GM21737 (cell line): ENCODE data around the gene SLC22A3.
"Not testable (repeated sequence)": the region's sequence is repeated elsewhere in the genome, so short reads cannot be mapped to it uniquely, and the experiment has no call there.

ENCODE experiments used
- ATAC-seq: cut with Tn5 transposase; IDR thresholded peaks from one replicate; pipeline ENCODE4 v1.9.1; 2021; ENCODE audit warnings: mild to moderate bottlenecking, moderate library complexity; ENCODE audit not compliant: unreplicated experiment

The SLC22A3 gene

DNA sequence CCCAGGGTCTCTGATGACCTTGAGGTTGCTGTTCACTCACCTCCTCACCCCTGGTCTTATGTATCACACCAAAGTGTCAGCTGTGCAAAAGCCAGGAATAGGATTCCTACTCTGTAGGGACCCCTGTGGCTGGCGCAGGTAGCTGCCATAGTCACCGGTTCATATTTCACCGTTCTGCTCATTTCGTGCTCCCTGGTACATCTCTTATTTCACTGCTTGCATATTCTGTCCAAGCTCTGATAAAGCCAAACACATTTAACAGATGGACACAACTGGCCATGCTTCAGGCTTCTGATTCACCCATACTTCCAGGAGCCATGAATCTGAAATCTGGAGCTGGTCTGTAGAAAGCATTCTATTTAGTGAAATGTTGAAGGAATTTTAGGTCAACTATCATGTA lies 20.5 kb downstream of the SLC22A3 start:
- ATAC-seq = no peak

GRCh38 chr6:160373601-160374000 lies 25.4 kb downstream of the SLC22A3 start:
- ATAC-seq = not testable (repeated sequence)

DNA sequence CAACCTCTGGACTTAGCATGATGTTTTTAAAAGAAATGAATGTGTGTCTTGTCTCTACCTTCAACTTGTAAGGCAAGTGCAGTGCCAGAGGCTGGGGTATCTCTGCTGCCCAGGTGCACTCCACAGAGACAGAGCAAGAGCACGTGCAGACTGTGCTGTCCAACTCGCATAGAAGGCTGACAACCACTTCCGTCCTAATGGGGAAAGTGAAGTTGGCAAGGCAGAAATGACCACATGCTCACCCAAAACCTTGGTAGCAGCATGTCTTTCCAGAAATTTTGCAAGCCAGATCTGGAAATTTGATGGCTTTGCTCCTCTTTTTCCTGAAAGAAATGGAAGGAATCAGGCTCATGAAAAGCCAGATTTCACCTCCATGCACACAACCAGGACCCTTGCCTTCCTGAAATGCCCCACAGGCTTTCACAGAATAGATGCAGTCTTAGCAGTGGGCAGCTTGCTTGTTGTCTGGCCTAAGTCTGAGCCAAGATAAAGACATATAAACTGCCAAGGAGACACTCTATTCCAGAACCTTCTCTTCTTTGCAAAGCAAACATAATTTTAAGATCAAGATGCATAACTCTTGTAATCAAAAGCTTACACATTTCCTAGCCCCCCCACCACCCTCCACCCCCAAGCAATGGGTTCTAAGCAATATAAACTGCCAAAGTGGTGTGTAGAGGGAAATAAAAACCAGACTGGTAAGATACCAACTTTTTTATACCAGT lies 26.8 kb downstream of the SLC22A3 start:
- ATAC-seq = no peak

DNA sequence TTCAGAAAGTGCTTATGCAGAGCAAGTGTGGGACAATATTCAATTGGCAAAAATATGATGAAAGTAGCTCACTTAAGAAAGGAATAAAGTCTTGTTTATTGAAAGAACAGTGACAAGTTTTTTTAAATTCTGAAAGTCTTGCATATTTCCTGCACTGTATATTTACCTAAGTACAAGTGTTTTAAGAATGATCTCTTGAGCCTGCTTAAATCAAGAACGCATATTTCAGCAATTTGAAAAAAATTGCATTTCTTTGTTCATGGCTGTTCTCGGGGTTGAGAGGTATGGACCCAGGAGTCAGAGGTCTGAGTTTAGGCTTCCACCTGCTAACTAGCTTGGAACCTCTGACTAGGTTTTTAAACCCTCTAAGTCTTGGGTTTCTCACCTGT lies 27.4 kb downstream of the SLC22A3 start:
- ATAC-seq = no peak

- ATAC-seq = no peak
Observed at GRCh38 chr6:160376445-160376844, 28.3 kb downstream of the SLC22A3 start.

- no peak for ATAC-seq
Observed at GRCh38 chr6:160378218-160378617, 30.0 kb downstream of the SLC22A3 start.

GRCh38 chr6:160378882-160379281 lies 30.7 kb downstream of the SLC22A3 start:
- no peak for ATAC-seq

GRCh38 chr6:160379466-160379865 lies 31.3 kb downstream of the SLC22A3 start:
- no peak for ATAC-seq

GRCh38 chr6:160382946-160383345 lies 34.8 kb downstream of the SLC22A3 start:
- ATAC-seq = no peak

GRCh38 chr6:160386869-160387530 lies 38.8 kb downstream of the SLC22A3 start:
- no peak for ATAC-seq

- ATAC-seq = no peak
Observed at GRCh38 chr6:160387916-160388643, 39.9 kb downstream of the SLC22A3 start.

DNA sequence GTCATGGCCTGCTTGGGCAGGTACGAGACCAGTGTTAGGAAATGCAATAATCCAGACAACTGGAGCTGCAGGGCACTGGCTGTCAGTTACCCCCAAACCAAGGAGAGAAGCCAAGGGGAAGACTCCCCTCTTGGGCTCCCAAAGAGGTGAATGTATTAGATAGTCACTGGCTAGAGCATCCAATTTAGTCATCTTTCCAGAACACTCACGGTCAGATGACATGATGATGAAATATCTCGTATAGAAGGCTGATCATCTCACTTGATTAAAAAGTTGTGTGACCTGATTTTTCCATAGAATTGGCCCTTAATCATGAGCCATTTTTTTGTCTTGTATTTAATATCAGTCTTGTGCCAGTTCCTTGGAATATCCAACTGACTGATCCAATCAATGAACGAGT lies 40.7 kb downstream of the SLC22A3 start:
- ATAC-seq = no peak

DNA sequence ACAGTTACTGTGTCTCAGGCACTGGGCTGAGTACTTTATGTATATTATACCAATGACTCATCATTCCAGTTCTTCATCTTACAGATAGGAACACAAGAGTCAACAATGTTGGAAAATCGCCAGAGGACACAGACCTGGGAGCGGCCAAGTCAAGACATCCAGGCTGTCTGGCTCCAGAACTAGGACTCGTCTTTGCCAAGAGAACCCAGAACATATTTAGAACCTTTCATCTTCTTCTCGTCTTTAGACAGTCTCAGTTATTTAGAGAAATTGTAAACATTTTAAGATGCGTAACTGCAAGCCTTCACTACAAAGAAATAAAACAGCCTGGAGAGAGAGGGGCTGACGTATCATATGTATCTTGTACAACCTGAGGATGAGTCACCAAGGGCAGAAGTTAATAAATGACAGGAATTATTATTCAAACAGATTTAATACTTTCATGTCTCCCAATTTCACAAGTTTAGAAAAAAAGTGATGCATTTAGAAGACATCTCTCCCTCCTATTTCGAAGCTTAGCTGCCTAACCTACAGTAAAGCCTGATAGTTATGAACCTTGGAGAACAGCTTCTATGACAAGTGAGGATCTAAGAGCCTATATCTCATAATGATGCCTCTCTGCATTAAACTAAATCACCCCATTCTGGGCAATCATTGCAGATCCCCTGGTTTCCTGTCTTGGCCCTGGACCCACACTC lies 43.4 kb downstream of the SLC22A3 start:
- no peak for ATAC-seq

DNA sequence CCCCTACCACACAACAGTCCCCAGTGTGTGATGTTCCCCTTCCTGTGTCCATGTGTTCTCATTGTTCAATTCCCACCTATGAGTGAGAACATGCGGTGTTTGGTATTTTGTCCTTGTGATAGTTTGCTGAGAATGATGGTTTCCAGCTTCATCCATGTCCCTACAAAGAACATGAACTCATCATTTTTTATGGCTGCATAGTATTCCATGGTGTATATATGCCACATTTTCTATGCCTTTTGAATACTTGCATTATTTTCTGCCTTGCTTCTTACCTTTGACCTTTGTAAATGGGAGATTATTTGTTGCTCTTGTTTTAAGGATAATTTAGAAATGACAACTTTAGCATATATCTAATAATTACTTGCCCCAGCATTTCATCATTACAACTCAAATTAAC lies 45.3 kb downstream of the SLC22A3 start:
- not testable (repeated sequence) for ATAC-seq

DNA sequence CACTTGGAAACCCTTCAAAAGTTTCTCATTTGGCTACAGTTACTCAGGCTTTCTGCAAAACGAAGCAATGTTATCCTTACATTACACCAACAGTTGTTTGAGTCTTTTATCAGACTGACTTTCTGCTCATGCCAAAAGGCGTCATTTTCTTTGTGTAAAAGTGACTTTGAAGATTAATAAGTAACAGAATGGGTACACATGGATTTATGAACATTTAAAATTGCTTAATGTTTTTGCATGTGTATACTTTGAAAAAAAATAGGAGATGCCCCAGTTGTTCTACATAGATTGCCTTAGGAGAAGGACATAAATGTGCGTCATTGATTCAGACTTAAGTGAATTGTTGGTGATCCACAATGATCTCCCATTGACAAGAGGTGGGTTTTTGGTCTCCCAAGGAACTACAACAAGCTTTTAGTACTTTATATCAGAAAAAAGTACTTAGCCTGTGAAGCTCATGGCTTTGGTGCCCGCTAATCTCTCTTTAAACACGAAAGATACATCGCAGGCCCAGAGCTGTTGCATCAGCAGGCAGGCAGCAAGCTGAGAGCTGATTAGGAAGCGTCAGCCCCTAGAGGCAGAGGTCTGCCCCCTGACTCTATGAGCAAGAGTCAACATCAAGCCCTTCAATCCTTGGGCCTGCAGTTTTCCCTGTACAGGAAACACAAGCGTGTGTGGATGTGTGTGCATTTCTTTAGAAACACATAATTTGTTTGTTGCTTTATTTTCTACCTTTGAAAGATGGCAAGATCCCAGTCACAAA lies 45.9 kb downstream of the SLC22A3 start:
- ATAC-seq = no peak

DNA sequence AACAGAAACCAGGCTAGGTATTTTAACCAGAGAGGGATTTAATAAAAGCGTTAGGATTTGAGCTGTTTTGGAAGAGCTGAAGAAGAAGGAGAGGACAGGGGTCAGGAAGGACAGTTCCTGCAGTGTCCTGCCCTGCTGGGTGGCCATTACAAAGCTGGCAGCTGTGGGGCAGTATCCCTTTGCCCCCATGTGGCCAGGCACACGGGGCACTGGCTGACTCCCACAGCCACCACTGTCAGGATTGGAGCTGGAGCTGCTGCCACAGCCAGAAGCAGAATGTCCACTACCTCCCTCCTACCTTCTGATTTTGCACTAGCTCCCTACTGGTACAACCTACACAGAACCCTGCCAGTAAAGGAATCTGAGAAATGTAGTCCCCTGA lies 46.5 kb downstream of the SLC22A3 start:
- no peak for ATAC-seq

GRCh38 chr6:160395187-160395586 lies 47.0 kb downstream of the SLC22A3 start:
- no peak for ATAC-seq

DNA sequence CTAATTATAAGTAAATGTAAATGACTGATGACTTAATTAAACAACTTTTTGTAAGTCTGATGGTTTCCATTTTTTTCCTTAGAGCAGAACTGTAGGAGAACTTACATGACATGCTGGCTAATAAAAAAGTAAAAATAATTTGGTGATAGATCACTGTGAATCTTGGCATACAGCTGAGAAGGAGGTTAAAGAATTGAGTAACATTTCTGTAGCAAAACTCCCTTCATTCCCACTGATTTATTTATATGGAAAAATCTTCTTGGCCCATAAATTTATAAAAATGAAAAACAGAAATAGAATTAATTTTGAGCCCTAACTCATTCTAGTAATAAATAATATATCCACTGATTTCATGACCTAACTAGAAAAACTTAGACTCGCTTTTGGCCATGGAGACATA lies 48.1 kb downstream of the SLC22A3 start:
- ATAC-seq = no peak

- peak; percentile 96 for ATAC-seq
Observed at GRCh38 chr6:160398674-160399271, 50.6 kb downstream of the SLC22A3 start.

- ATAC-seq = no peak
Observed at GRCh38 chr6:160400446-160400845, 52.3 kb downstream of the SLC22A3 start.
